ENCODE measurements around the gene ZBTB38.

DNA sequence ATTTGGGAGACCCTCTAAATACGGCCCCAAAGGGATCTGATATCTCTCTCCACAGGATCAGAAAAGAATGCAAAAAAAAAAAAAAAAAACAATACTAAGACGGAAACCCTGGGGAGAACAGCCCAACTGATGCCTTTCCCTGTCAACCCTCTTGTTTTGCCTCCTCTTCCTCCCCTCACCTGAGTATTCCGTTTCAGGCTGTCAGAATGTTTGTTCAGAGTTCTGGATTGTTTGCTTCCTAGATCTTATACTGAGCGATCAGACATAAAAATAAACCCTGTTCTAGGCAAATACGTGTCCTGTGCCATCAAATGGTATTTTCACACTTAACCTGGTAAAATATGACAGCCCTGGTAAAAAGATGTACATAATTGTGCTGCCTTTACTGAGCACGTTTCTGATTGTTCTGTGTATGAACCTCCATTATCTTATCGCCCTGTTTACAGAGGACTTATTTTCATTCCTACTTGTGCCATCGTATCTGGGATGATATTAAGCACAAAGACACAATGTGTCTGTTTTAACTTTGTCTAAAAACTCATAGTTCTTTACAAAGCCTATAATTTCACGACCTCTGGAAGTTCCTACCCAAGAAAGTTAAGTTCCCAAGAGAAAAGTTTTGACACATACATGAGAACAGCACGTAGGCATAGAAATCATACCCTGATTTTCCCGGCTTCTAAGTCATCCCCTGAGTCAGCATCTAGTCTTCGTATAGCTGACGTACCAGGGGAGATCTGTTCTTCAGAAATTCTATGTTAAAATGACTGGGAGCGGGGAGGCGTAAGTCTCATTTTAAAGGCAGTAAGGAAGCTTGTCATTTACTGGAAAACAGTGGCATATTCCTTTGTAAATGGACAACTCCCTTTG is 856 bp downstream of the ZBTB38 start:
- TF ChIP-seq POLR2AphosphoS5 (IDR thresholded peaks at IDR 0.05) (no peak), POLR2A (IDR thresholded peaks at IDR 0.05) (peak in 1 of 3 donors; percentile 10)
